Measurements from ENCODE around the gene MAP4K2.

The MAP4K2 gene

GRCh38 chr11:64810891-64811272 is 7.9 kb upstream of the MAP4K2 start:
- DNase-seq (ENCODE audit: low spot score): no peak

- DNase-seq (ENCODE audit: low spot score): peak; percentile 96
Measured at GRCh38 chr11:64810271-64810890, 7.4 kb upstream of the MAP4K2 start, which contains the start of gene MEN1. TSS of gene MEN1 (minus strand) at chr11:64810551. CDS start at chr11:64810109, 442 bp downstream.

GRCh38 chr11:64809781-64810241 is 6.8 kb upstream of the MAP4K2 start:
- peak; percentile 69 for DNase-seq (ENCODE audit: low spot score)

GRCh38 chr11:64805481-64805880 is 2.5 kb upstream of the MAP4K2 start:
- DNase-seq (ENCODE audit: low spot score): no peak

- DNase-seq (ENCODE audit: low spot score): no peak
Measured at GRCh38 chr11:64804346-64805210, 1.6 kb upstream of the MAP4K2 start.

- no peak for DNase-seq (ENCODE audit: low spot score)
Measured at GRCh38 chr11:64803846-64804345, 882 bp upstream of the MAP4K2 start.

GRCh38 chr11:64802370-64803157 is 450 bp downstream of the MAP4K2 start:
- no peak for DNase-seq (ENCODE audit: low spot score)

DNA sequence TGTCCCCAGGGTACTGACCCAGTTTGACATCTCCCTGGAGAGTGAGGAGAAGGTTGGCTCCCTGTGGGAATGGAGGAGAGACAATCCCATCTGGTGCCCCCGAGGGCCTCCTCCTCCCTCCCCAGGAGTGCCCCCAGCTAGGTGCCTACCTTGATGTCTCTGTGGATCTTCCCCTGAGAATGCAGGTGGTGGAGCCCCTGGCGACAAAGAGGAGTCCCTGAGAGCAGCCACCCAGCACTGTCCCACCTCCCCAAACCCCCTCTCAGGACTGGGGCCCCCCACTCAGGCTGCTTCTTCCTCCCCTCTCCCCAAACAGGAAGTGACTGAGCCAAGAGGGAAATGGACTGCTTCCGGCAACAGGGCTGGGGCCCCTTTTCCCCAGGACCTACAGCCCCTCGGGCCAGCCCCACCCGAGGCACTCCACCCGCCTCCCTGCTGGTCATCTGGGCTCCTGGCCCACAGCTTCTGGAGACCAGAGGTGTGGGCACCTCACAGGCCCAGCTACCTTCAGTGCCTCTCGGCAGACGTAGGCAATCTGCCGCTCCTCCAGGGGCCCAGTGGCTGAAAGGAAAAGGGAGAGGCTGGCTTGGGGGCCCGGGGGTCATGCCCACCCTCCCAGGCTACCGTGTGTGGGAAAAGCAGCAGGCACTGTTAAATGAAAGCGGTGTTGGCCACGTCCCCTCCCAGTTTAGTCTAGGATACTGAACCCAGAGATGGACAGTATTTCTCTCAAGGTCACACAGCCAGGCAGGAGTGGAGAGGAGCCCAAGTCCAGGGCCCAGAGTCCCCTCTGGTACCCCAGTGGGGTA is 1.2 kb downstream of the MAP4K2 start:
- DNase-seq (ENCODE audit: low spot score): no peak

- DNase-seq (ENCODE audit: low spot score): no peak
Measured at GRCh38 chr11:64801158-64801464, 1.9 kb downstream of the MAP4K2 start.

DNA sequence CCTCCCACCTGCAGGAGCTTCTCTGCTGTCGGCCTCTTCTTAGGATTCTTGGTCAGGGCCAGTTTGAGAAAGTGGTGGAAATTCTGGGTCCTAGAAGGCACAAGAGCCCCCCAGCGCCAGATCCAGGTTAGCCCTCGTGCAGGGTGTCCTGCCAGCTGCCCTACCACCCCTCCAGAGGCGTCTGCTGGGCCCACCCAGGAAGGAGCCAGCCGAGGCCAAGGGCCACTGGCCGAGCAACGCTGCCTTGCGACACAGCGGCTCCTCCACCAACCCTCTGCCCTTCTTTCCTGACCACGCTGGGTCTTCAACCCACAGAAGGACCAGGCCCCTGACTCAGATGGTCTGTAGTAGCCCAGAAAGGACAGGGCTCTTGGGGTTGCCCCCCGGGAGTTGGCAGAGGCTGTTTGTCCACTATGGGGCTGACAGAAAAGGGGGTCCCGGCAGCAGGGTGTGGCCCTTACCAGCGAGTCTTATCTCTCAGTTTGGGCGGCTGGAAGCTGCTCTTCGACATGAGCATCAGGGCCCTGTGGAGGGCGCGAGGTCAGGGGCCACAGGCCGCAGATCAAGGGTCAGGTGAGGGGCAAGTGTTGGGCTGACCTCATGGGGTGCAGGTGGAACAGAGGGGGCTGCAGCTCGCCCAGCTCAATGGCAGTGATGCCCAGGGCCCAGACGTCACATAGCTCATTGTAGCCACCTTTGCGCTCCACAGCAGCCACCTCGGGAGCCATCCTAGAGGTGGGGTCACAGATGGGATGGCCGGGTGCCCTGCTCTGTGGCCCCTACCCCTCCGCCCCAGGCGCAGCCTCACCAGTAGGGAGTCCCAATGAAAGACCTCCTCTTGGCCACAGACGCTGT is 2.5 kb downstream of the MAP4K2 start:
- no peak for DNase-seq (ENCODE audit: low spot score)

DNA sequence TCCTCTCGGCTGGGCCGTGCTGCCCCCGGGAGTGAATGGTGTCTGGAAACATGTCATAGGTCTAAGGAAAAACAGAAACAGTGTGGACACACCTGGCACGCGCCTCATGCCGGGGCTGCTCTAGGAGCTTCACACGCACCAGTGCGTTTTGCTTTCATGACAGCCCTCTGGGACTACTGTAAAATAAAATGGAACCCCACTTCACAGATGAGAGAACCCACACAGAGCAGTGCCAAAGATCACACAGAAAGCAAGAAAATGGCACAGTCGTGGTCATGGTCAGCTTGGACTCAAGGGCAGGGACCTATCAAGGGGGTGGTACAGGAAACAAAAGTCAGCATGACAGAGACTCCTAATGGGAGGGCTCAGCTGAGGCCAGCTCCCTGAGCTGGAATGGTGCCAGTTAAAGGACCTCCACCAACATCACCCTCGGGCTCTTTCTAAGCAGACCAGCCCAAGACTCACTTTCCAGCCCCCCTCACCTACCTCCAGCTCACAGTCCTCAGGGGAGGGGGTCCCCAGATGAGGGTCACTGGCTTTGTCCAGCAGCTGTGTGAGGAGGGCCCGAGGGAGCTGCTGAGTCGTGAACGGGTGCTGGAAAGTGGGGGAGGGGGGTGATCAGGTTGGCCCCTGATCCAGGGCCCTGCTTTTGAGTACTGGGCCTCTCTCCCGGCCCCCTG is 3.3 kb downstream of the MAP4K2 start:
- DNase-seq (ENCODE audit: low spot score): no peak

DNA sequence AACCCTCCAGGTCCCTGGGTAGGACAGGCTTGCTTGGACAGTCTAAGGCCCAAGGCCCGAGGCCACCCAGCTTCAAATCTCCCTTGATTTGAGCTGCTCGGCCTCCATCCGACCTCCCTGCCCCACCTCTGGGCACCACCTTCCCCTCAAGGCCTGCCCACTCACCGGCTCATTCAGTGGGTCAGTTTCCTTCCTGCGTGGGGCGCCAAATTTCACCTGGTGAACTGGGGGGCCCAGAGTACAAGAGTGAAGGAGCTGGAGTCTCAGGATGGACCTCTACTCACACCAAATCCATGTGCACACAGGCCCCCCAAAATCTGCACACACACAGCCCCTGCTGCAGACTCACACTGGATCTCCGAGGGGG is 3.8 kb downstream of the MAP4K2 start:
- no peak for DNase-seq (ENCODE audit: low spot score)

- no peak for DNase-seq (ENCODE audit: low spot score)
Measured at GRCh38 chr11:64796757-64797541, 6.1 kb downstream of the MAP4K2 start.

GRCh38 chr11:64796047-64796756 is 6.8 kb downstream of the MAP4K2 start:
- DNase-seq (ENCODE audit: low spot score): no peak

DNA sequence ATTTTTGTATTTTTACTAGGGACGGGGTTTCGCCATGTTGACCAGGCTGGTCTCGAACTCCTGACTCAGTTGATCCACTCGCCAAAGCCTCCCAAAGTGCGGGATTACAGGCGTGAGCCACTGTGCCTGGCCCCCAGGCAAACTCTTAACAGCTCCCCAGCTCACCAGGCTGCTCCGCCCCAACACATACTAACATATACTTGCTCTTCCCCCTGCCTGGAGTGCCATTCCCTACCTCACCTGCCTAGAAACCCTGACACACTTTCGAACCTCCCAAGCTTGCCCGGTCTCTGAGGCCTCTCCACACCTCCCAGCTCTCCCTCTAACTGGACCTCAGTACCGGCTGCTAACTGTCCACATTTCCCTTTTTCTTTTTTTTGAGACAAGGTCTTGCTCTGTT is 8.5 kb downstream of the MAP4K2 start:
- no peak for DNase-seq (ENCODE audit: low spot score)

DNA sequence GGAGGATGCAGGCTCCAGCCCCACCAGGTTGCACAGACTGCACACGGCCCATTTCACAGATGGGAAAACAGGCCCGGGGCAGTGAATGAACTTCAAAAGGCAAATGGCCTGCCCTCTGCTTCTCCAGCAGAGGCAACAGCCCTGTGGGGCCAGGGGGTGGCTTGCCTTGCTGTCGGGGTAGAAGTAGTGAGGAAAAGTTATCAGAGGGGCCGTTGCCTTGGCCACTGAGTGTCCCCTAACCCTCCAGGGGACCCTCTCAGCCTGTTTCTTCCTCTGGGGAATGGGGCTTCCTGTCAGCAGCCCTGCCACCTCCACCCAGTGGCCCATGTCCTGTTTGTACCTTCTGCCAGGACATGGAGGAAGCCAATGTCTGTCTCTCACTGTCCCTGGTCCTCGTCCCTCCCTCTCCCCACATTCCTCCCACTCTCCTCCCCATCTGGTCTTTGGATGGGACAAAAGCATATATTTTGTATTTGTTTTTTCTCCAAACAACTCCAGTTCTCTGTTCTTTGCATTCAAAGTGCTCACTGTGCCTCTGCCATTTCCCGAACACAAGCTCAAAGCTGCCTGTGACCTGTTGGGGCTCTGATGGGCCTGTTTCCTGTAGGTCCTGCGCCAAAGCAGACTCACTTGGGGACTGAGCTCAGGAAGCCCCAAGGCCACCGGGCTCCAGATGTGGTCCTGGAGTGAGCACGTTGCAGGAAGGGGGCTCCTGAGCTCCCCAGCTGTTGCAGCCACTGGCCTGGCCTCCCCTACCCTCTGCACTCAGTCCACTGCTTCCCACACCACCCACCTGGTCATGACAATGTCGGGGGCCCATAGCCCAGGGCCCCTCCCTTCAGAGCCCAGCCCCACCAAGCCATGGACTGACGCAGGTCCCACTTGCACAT is 9.5 kb downstream of the MAP4K2 start:
- no peak for DNase-seq (ENCODE audit: low spot score)

DNA sequence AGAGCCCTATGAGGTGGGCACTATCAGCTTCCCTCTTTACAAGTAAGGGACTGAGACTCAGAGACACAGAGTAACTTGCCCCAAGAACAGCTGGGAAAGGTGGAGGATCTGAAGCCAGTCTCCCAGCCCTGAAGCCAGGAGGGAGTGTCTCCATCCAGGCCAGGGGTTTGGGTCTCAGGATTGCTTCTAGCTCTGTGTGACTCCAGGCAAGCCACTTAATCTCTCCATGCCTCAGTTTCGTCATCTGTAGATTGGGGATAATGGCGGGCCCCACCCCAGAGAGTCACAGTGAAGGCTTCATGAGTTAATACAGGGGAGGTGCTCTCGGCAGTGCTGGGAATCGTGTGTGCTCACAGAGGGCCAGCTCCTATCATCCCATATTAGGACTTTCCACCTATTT is 10.5 kb downstream of the MAP4K2 start:
- DNase-seq (ENCODE audit: low spot score): no peak

GRCh38 chr11:64791781-64792291 is 11.2 kb downstream of the MAP4K2 start:
- DNase-seq (ENCODE audit: low spot score): no peak
